HepG2 (cell line): ENCODE data around the gene HNRNPR. TPM values are rescaled to one million over a fixed set of nuclear protein-coding genes. Genes with fewer than 3 reads are reported as not detected.

Source experiments
- ADNP ChIP-seq: sonication (generic); formaldehyde crosslinking; IDR thresholded peaks from 2 replicates; pipeline ENCODE4 v1.4.0; 2020; ENCODE audit warnings: missing genetic modification reagents
- AKAP8 ChIP-seq: sonication (generic); formaldehyde crosslinking; IDR thresholded peaks from 2 replicates; pipeline ENCODE4 v1.5.1; 2020; ENCODE audit warnings: mild to moderate bottlenecking, missing genetic modification reagents
- CHD4 ChIP-seq: fragments of 200-600 bp; sonication (generic); IDR thresholded peaks from 2 replicates; pipeline ENCODE4 v1.7.0; 2017; ENCODE audit warnings: mild to moderate bottlenecking, low read length, borderline replicate concordance
- EHMT2 ChIP-seq: fragments of 200-600 bp; sonication (generic); IDR thresholded peaks from 2 replicates; pipeline ENCODE4 v1.7.0; 2017; ENCODE audit warnings: antibody characterized with exemption, low read depth, low read length, borderline replicate concordance
- ELF4 ChIP-seq: sonication (generic); formaldehyde crosslinking; IDR thresholded peaks from 2 replicates; pipeline ENCODE4 v1.5.0; 2020; ENCODE audit warnings: missing genetic modification reagents, mild to moderate bottlenecking, moderate library complexity, borderline replicate concordance
- FOSL2 ChIP-seq: sonication (generic); formaldehyde crosslinking; IDR thresholded peaks from 2 replicates; pipeline ENCODE4 v1.4.0; 2020; ENCODE audit warnings: missing genetic modification reagents
- HHEX ChIP-seq: IDR thresholded peaks from 2 replicates; pipeline ENCODE4 v1.6.1; 2016; ENCODE audit warnings: control low read depth
- MAFG ChIP-seq: sonication (generic); formaldehyde crosslinking; IDR thresholded peaks from 2 replicates; pipeline ENCODE4 v1.5.1; 2020; ENCODE audit warnings: mild to moderate bottlenecking, missing genetic modification reagents
- NCOA1 ChIP-seq: sonication (generic); formaldehyde crosslinking; IDR thresholded peaks from 2 replicates; pipeline ENCODE4 v1.9.0; 2021; ENCODE audit warnings: missing genetic modification reagents
- NFYB ChIP-seq: sonication (generic); formaldehyde crosslinking; IDR thresholded peaks from 2 replicates; pipeline ENCODE4 v1.4.0; 2020; ENCODE audit warnings: missing genetic modification reagents
- TGIF2 ChIP-seq: IDR thresholded peaks from 2 replicates; pipeline ENCODE4 v1.6.1; 2016; ENCODE audit warnings: control low read depth, missing compliant biosample characterization
- XRCC5 ChIP-seq: fragments of 200-400 bp; formaldehyde crosslinking; optimal IDR thresholded peaks from 2 replicates; pipeline ENCODE3; 2017; ENCODE audit warnings: mild to moderate bottlenecking, low read length
- ZMYM2 ChIP-seq: sonication (generic); formaldehyde crosslinking; IDR thresholded peaks from 2 replicates; pipeline ENCODE4 v1.8.0; 2022; ENCODE audit warnings: mild to moderate bottlenecking, missing genetic modification reagents
- ZNF337 ChIP-seq: sonication (generic); formaldehyde crosslinking; IDR thresholded peaks from 2 replicates; pipeline ENCODE4 v1.5.1; 2020; ENCODE audit warnings: missing genetic modification reagents, low read depth, mild to moderate bottlenecking, borderline replicate concordance
- ZNF614 ChIP-seq: IDR thresholded peaks from 2 replicates; pipeline ENCODE4 v1.6.1; 2018; ENCODE audit warnings: missing biosample characterization, missing genetic modification reagents, inconsistent platforms, borderline replicate concordance
- polyA plus RNA-seq, 8 experiments: library from polyadenylated mRNA; depleted of rRNA in 3 of 8; stranded (reverse) in 7 of 8; unstranded in 1 of 8; fragments of >200 nt; fragmentation: Illumina TruSeq in 4 of 8; extraction: Trizol in 4 of 8; gene quantifications; 2 replicates each; pipeline versions ENCODE4 v1.2.1 to v1.2.3, GENCODE V29; 2011 to 2016; ENCODE audit warnings: low read depth in 4 of 8, missing spikeins in 1 of 8, mixed read lengths in 1 of 8; ENCODE audit not compliant: insufficient read depth in 1 of 8
- total RNA-seq, 5 experiments: library from RNA; depleted of rRNA; stranded (reverse); fragments of >200 nt; fragmentation: Illumina TruSeq; extraction: Trizol; gene quantifications; 2 replicates each; pipeline ENCODE4 v1.2.3, GENCODE V29; 2016; ENCODE audit warnings: low read depth in 1 of 5
- TF ChIP-seq, protein P1 (sequence below): sonication (generic); formaldehyde crosslinking; IDR thresholded peaks from 2 replicates; pipeline ENCODE4 v1.5.0; 2020; ENCODE audit warnings: mild to moderate bottlenecking, missing genetic modification reagents
- TF ChIP-seq, protein P2 (sequence below): sonication (generic); formaldehyde crosslinking; IDR thresholded peaks from 2 replicates; pipeline ENCODE4 v1.4.0; 2020; ENCODE audit warnings: missing genetic modification reagents
- TF ChIP-seq, protein P3 (sequence below): sonication (generic); formaldehyde crosslinking; IDR thresholded peaks from 2 replicates; pipeline ENCODE4 v1.8.1; 2023; ENCODE audit warnings: mild to moderate bottlenecking, inconsistent platforms, moderate library complexity, missing genetic modification reagents, borderline replicate concordance
- TF ChIP-seq, protein P4 (sequence below): sonication (generic); formaldehyde crosslinking; IDR thresholded peaks from 2 replicates; pipeline ENCODE4 v1.4.0; 2020; ENCODE audit warnings: missing genetic modification reagents
- TF ChIP-seq, protein P5 (sequence below): IDR thresholded peaks from 2 replicates; pipeline ENCODE4 v1.6.1; 2016; ENCODE audit warnings: low read depth, control low read depth
- TF ChIP-seq, protein P6 (sequence below): sonication (generic); formaldehyde crosslinking; IDR thresholded peaks from 2 replicates; pipeline ENCODE4 v1.8.0; 2022; ENCODE audit warnings: missing genetic modification reagents, mild to moderate bottlenecking, borderline replicate concordance

Gene HNRNPR
- total and polyA plus RNA-seq, 2 of the 13 experiments (the other 11 are each of a cell fraction or from before 2014, with no cell fraction given), result 133 to 216 TPM

DNA sequence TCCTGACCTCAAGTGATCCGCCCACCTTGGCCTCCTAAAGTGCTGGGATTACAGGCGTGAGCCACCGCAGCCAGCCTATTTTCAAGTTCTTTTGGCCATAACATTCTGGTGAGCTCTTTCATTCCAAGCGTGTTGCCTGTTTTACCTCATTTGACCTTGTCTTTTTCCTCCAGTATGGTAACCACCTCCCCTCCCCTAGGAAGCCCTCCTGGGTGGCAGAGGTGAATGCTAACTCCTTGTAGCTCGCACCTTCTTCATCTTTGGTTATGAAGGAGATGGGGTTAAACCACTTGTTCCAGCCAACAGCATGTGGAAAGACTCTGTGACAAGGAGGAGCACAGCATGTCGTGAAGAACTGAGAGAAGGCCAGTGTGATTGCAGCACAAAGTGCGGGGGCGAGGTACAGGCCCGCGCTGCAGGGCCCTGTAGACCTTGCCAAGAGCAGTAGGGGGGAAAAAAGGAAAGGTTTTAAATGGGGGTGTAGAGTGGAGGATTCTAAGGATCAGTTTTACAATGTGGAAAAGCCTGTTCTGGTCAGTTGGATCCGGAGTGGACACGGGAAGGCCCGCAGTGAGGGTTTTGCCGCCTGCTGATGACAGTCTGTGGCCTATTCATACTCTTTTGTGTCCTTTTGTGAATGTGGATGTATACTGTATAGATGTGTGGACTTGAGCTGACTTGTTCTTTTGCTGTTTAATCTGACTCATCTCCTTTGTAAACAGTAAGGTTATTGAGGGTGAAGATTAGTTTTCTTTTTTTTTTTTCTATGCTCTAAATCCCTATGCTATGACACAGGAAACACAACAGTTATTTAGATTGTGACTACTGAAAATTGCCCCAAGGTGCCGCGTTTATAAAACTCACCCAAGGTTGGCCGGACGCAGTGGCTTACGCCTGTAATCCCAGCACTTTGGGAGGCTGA, 33.1 kb upstream of the HNRNPR start (continued):
- TF ChIP-seq ZNF337 (CRISPR knock-in tag) (no peak), FOSL2 (peak; percentile 76), EHMT2 (no peak), AKAP8 (CRISPR knock-in tag) (no peak), NCOA1 (CRISPR knock-in tag) (no peak), ZNF614 (CRISPR knock-in tag) (no peak), NFYB (CRISPR knock-in tag) (no peak), TGIF2 (no peak), ADNP (CRISPR knock-in tag) (no peak), XRCC5 (no peak), ZMYM2 (CRISPR knock-in tag) (no peak), MAFG (CRISPR knock-in tag) (no peak), HHEX (no peak), ELF4 (CRISPR knock-in tag) (no peak), CHD4 (no peak; the same call in 1 of the 2 replicates)
- TF ChIP-seq, protein P1, sequence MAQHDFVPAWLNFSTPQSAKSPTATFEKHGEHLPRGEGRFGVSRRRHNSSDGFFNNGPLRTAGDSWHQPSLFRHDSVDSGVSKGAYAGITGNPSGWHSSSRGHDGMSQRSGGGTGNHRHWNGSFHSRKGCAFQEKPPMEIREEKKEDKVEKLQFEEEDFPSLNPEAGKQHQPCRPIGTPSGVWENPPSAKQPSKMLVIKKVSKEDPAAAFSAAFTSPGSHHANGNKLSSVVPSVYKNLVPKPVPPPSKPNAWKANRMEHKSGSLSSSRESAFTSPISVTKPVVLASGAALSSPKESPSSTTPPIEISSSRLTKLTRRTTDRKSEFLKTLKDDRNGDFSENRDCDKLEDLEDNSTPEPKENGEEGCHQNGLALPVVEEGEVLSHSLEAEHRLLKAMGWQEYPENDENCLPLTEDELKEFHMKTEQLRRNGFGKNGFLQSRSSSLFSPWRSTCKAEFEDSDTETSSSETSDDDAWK (CRISPR knock-in tag), result no peak
- TF ChIP-seq, protein P2, sequence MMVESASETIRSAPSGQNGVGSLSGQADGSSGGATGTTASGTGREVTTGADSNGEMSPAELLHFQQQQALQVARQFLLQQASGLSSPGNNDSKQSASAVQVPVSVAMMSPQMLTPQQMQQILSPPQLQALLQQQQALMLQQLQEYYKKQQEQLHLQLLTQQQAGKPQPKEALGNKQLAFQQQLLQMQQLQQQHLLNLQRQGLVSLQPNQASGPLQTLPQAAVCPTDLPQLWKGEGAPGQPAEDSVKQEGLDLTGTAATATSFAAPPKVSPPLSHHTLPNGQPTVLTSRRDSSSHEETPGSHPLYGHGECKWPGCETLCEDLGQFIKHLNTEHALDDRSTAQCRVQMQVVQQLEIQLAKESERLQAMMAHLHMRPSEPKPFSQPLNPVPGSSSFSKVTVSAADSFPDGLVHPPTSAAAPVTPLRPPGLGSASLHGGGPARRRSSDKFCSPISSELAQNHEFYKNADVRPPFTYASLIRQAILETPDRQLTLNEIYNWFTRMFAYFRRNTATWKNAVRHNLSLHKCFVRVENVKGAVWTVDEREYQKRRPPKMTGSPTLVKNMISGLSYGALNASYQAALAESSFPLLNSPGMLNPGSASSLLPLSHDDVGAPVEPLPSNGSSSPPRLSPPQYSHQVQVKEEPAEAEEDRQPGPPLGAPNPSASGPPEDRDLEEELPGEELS (CRISPR knock-in tag), result 0 out of 2 replicates have a peak, but pooled peaks have one; percentile 10
- TF ChIP-seq, protein P3, sequence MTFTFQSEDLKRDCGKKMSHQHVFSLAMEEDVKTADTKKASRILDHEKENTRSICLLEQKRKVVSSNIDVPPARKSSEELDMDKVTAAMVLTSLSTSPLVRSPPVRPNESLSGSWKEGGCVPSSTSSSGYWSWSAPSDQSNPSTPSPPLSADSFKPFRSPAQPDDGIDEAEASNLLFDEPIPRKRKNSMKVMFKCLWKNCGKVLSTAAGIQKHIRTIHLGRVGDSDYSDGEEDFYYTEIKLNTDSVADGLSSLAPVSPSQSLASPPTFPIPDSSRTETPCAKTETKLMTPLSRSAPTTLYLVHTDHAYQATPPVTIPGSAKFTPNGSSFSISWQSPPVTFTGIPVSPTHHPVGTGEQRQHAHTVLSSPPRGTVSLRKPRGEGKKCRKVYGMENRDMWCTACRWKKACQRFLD, result no peak
- TF ChIP-seq, protein P4, sequence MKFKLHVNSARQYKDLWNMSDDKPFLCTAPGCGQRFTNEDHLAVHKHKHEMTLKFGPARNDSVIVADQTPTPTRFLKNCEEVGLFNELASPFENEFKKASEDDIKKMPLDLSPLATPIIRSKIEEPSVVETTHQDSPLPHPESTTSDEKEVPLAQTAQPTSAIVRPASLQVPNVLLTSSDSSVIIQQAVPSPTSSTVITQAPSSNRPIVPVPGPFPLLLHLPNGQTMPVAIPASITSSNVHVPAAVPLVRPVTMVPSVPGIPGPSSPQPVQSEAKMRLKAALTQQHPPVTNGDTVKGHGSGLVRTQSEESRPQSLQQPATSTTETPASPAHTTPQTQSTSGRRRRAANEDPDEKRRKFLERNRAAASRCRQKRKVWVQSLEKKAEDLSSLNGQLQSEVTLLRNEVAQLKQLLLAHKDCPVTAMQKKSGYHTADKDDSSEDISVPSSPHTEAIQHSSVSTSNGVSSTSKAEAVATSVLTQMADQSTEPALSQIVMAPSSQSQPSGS, result no peak
- TF ChIP-seq, protein P5, sequence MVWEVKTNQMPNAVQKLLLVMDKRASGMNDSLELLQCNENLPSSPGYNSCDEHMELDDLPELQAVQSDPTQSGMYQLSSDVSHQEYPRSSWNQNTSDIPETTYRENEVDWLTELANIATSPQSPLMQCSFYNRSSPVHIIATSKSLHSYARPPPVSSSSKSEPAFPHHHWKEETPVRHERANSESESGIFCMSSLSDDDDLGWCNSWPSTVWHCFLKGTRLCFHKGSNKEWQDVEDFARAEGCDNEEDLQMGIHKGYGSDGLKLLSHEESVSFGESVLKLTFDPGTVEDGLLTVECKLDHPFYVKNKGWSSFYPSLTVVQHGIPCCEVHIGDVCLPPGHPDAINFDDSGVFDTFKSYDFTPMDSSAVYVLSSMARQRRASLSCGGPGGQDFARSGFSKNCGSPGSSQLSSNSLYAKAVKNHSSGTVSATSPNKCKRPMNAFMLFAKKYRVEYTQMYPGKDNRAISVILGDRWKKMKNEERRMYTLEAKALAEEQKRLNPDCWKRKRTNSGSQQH (CRISPR knock-in tag), result no peak
- TF ChIP-seq, protein P6, sequence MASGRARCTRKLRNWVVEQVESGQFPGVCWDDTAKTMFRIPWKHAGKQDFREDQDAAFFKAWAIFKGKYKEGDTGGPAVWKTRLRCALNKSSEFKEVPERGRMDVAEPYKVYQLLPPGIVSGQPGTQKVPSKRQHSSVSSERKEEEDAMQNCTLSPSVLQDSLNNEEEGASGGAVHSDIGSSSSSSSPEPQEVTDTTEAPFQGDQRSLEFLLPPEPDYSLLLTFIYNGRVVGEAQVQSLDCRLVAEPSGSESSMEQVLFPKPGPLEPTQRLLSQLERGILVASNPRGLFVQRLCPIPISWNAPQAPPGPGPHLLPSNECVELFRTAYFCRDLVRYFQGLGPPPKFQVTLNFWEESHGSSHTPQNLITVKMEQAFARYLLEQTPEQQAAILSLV, result no peak
